Hepatocyte (in vitro differentiated cells): ENCODE measurements around the gene STK24. TPM values are rescaled to one million over a fixed set of nuclear protein-coding genes. Genes with fewer than 3 reads are reported as not detected.
A peak's percentile ranks its signal among the peaks of the same experiment; 100 is the strongest.

Source experiments
- DNase-seq: peaks from one replicate; pipeline ENCODE4 v3.0.0-alpha.2; 2016; ENCODE audit warnings: low spot score
- H2AFZ ChIP-seq: fragments of 200-600 bp; sonication (generic); 2 replicates; pipeline ENCODE4 v1.6.0; 2016; ENCODE audit warnings: antibody characterized with exemption, mild to moderate bottlenecking
- H3K27ac ChIP-seq: fragments of 200-600 bp; sonication (generic); 2 replicates; pipeline ENCODE4 v1.5.1; 2016; ENCODE audit warnings: mild to moderate bottlenecking
- H3K27me3 ChIP-seq: fragments of 200-600 bp; sonication (generic); 2 replicates; pipeline ENCODE4 v1.6.1; 2016
- H3K36me3 ChIP-seq: fragments of 200-600 bp; sonication (generic); replicated peaks from 2 replicates; pipeline ENCODE4 v1.5.1; 2016; ENCODE audit warnings: low read depth; ENCODE audit not compliant: insufficient read depth
- H3K4me1 ChIP-seq: fragments of 200-600 bp; sonication (generic); 2 replicates; pipeline ENCODE4 v1.5.1; 2016; ENCODE audit warnings: mild to moderate bottlenecking, moderate library complexity; ENCODE audit not compliant: insufficient read depth
- H3K4me2 ChIP-seq: fragments of 200-600 bp; sonication (generic); 2 replicates; pipeline ENCODE4 v1.6.0; 2016
- H3K4me3 ChIP-seq: fragments of 200-600 bp; sonication (generic); 2 replicates; pipeline ENCODE4 v1.5.1; 2016; ENCODE audit warnings: mild to moderate bottlenecking
- H3K79me2 ChIP-seq: fragments of 200-600 bp; sonication (generic); 2 replicates; pipeline ENCODE4 v1.6.0; 2017; ENCODE audit warnings: mild to moderate bottlenecking
- H3K9me2 ChIP-seq: fragments of 200-600 bp; sonication (generic); replicated peaks from 2 replicates; pipeline ENCODE4 v1.6.0; 2017; ENCODE audit warnings: mild to moderate bottlenecking; ENCODE audit not compliant: insufficient read depth
- H3K9me3 ChIP-seq: fragments of 200-600 bp; sonication (generic); 2 replicates; pipeline ENCODE4 v1.5.1; 2016; ENCODE audit warnings: low read depth, mild to moderate bottlenecking
- H4K20me1 ChIP-seq: fragments of 200-600 bp; sonication (generic); 2 replicates; pipeline ENCODE4 v1.6.0; 2016; ENCODE audit warnings: mild to moderate bottlenecking; ENCODE audit not compliant: insufficient read depth, poor library complexity, severe bottlenecking
- EZH2 ChIP-seq: fragments of 200-600 bp; sonication (generic); IDR thresholded peaks from 2 replicates; pipeline ENCODE4 v1.6.1; 2016; ENCODE audit warnings: antibody characterized with exemption, mild to moderate bottlenecking, borderline replicate concordance
- EZH2phosphoT487 ChIP-seq: fragments of 200-600 bp; sonication (generic); IDR thresholded peaks from one replicate; pipeline ENCODE4 v1.6.1; 2018; ENCODE audit warnings: antibody characterized with exemption, mild to moderate bottlenecking, low read depth, moderate library complexity; ENCODE audit not compliant: unreplicated experiment, severe bottlenecking
- WGBS: methylation state at CpG from one replicate; pipeline ENCODE4 v1.1.6; 2016; ENCODE audit warnings: low lambda C conversion rate; ENCODE audit errors: missing lambda C conversion rate; 5-methylcytosine and 5-hydroxymethylcytosine counted together
- polyA plus RNA-seq: library from polyadenylated mRNA; unstranded; fragments of >200 nt; fragmentation: Nextera tagmentation; extraction: Ambion mirVana; gene quantifications from 2 replicates; pipeline ENCODE4 v1.2.1, GENCODE V29; 2016
- total RNA-seq: library from RNA; depleted of rRNA; stranded (reverse); fragments of >200 nt; gene quantifications from 2 replicates; pipeline ENCODE4 v1.2.3, GENCODE V29; 2014
- TF ChIP-seq, protein P1 (sequence below): fragments of 200-600 bp; sonication (generic); IDR thresholded peaks from 2 replicates; pipeline ENCODE4 v1.5.1; 2016; ENCODE audit warnings: antibody characterized with exemption, mild to moderate bottlenecking; ENCODE audit not compliant: poor library complexity

Gene STK24
- total and polyA plus RNA-seq, 2 experiments from 2014 or later = 71.2 to 74.4 TPM

DNA sequence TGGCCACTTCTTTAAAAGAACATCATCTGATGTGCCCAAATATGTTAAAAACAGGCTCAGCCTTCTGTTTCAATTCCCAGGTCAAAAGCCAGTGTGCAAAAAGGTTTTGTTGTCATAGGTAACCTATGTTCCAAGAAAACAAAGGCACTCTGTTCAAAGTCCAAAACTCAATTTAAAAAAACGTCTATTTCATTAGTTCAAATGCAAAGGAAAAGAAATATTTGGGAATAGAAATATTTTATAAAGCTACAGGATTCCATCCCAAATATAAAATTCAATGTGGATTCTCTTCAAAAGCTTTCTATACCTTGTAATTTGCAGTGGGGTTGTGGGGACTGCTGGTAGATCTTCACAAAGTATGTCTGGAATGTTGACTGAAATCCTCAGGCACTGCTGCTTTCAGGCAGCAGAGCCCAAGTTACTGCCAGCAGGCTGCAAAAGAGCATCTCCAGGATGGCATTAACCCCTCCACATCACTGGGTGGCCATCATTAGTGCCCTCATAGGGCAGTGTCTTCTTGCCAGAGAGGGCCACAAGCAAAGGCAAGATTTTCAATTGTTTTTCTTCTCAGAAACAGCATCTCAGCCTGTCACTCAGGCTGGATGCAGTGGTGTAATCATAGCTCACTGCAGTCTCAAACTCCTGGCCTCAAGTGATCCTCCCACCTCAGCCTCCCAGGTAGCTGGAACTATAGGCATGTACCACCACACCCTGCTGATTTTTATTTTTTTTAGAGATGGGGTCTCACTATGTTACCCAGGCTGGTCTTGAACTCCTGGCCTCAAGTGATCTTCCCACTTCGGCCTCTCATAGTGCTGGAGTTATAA, 22.8 kb upstream of the STK24 start:
- no peak overlapping the region for H3K27ac ChIP-seq
- H3K36me3 ChIP-seq = no peaks in the 10 kb centered on the region
- no peaks in the 10 kb centered on the region for H4K20me1 ChIP-seq
- H3K4me2 ChIP-seq = peak overlapping the region; percentile 1
- 44% methylated on average over 2 of the region's 2 CpGs for WGBS
- TF ChIP-seq EZH2 (no peak), EZH2phosphoT487 (no peak)
- TF ChIP-seq, protein P1, sequence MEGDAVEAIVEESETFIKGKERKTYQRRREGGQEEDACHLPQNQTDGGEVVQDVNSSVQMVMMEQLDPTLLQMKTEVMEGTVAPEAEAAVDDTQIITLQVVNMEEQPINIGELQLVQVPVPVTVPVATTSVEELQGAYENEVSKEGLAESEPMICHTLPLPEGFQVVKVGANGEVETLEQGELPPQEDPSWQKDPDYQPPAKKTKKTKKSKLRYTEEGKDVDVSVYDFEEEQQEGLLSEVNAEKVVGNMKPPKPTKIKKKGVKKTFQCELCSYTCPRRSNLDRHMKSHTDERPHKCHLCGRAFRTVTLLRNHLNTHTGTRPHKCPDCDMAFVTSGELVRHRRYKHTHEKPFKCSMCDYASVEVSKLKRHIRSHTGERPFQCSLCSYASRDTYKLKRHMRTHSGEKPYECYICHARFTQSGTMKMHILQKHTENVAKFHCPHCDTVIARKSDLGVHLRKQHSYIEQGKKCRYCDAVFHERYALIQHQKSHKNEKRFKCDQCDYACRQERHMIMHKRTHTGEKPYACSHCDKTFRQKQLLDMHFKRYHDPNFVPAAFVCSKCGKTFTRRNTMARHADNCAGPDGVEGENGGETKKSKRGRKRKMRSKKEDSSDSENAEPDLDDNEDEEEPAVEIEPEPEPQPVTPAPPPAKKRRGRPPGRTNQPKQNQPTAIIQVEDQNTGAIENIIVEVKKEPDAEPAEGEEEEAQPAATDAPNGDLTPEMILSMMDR = no peak
- H3K9me2 ChIP-seq = no peaks in the 10 kb centered on the region
- no peak overlapping the region for H3K4me3 ChIP-seq
- peak overlapping the region; percentile 21 for H2AFZ ChIP-seq
- no peak for DNase-seq
- H3K27me3 ChIP-seq = no peaks in the 10 kb centered on the region
- H3K9me3 ChIP-seq = no peaks in the 10 kb centered on the region
- no peaks in the 10 kb centered on the region for H3K79me2 ChIP-seq
- peaks cover 9% of the 10 kb centered on the region for H3K4me1 ChIP-seq

DNA sequence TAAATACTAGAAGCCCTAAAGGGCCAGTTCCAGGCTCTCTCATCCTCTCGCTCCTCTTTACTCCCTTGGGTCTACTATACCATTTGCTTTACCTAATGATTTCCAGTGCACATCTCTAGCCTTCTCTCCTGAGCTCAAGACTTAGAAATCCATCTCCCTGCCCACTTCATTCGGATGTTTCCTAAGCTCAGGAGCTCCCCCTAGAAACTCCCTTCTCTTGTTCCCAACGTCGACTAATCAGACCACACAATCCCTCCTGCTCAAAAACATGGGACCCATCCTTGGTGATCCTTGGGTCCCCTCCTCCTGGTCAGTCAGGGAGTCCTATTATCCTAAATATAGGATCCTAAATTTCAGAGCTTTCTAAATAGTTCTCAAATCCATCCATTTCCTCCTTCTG, 21.1 kb upstream of the STK24 start:
- 49% methylated on average over 4 of the region's 4 CpGs for WGBS
- Histone ChIP-seq H3K9me3 (no peaks in the 10 kb centered on the region), H3K4me1 (peaks cover 9% of the 10 kb centered on the region), H3K4me2 (no peak overlapping the region), H3K27ac (no peak overlapping the region), H2AFZ (no peak overlapping the region), H3K36me3 (no peaks in the 10 kb centered on the region), H4K20me1 (no peaks in the 10 kb centered on the region), H3K79me2 (no peaks in the 10 kb centered on the region), H3K27me3 (no peaks in the 10 kb centered on the region), H3K4me3 (no peak overlapping the region), H3K9me2 (no peaks in the 10 kb centered on the region)
- TF ChIP-seq, protein P1 = no peak
- TF ChIP-seq EZH2phosphoT487 (no peak), EZH2 (no peak)
- no peak for DNase-seq

- H2AFZ ChIP-seq = no peak overlapping the region
- 96% methylated on average over 3 of the region's 3 CpGs for WGBS
- H3K9me2 ChIP-seq = no peaks in the 10 kb centered on the region
- no peaks in the 10 kb centered on the region for H3K27me3 ChIP-seq
- peaks cover 9% of the 10 kb centered on the region for H3K4me1 ChIP-seq
- no peaks in the 10 kb centered on the region for H3K79me2 ChIP-seq
- no peak overlapping the region for H3K27ac ChIP-seq
- H3K4me2 ChIP-seq = no peak overlapping the region
- H3K36me3 ChIP-seq = no peaks in the 10 kb centered on the region
- DNase-seq = no peak
- no peaks in the 10 kb centered on the region for H4K20me1 ChIP-seq
- no peaks in the 10 kb centered on the region for H3K9me3 ChIP-seq
- TF ChIP-seq EZH2 (no peak), EZH2phosphoT487 (no peak)
- TF ChIP-seq, protein P1 = no peak
- H3K4me3 ChIP-seq = no peak overlapping the region
Observed at GRCh38 chr13:98595134-98595533, 18.2 kb upstream of the STK24 start.
